Frontal cortex (tissue), 4 donors: Measurements from ENCODE around the gene FABP1. TPM values are rescaled to one million over a fixed set of nuclear protein-coding genes. Genes with fewer than 3 reads are reported as not detected.

Experiments
- DNase-seq, 2 donors: peaks; one replicate each; pipeline ENCODE4 v3.0.0; 2012; ENCODE audit warnings: low spot score in 2 of 2
- FAIRE-seq: peaks from 2 replicates; lab custom pipeline; 2012; peaks lifted over from hg19 to GRCh38; lab: Jason Lieb, UNC
- total RNA-seq: library from RNA; depleted of rRNA; stranded (reverse); fragments of >200 nt; gene quantifications from one replicate; pipeline ENCODE4 v1.2.3, GENCODE V29; 2014
- donor health status: control.
- donor health status: control.
- donor health status: control.

FABP1 gene
- total RNA-seq, 1 donor from 2014 or later = not detected

GRCh38 chr2:88139804-88140203 lies 11.9 kb upstream of the FABP1 start:
- FAIRE-seq = no peak

DNA sequence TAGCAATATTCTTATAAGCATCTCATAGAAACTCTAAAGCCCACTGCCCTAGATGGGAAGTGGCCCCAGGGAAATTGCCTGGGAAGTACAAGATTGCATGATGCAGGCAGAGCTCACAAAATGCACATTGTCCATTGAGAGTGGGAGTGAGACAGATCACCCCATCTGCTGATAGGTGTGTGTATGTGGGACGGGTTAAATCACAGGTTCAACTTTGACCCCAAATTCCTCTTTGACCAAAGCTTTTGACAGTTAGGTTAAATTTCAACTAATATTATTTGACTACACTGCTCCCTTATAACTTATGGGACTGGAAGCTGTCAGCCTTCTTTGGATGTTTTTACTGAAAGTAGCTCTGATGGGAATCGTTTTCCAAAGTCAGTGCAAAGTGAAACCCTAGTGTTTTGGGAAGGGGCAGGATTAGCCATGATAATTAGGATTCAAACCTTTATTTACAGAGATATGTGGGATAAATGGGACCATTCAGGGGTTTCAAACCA lies 11.4 kb upstream of the FABP1 start:
- FAIRE-seq = no peak

More at GRCh38 chr2:88139804-88140203, 11.9 kb upstream of the FABP1 start:
- no peak for DNase-seq

DNA sequence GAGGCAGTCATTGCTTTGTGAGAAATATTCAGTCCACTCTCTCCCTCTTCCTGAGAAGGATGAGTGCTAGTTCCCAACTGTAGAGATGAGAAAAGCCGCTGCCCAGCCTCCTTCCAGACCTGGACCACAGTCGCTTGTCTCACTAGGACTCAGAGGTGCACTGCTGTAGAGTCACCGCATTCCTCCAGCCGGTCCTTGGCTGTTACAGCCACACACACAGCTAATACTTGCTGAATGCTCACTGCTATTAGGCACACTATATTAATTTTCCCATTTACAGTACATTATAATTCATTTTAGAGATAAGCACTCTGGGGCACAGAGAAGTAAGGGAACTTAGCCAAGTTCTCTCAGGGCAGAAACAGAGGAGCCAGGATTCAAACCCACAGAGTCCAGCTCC lies 10.0 kb upstream of the FABP1 start:
- no peak for DNase-seq
- FAIRE-seq = no peak

More for the DNA sequence above, 11.4 kb upstream of the FABP1 start:
- no peak for DNase-seq

GRCh38 chr2:88136817-88137216 lies 9.0 kb upstream of the FABP1 start:
- FAIRE-seq (no peak), DNase-seq (no peak)

DNA sequence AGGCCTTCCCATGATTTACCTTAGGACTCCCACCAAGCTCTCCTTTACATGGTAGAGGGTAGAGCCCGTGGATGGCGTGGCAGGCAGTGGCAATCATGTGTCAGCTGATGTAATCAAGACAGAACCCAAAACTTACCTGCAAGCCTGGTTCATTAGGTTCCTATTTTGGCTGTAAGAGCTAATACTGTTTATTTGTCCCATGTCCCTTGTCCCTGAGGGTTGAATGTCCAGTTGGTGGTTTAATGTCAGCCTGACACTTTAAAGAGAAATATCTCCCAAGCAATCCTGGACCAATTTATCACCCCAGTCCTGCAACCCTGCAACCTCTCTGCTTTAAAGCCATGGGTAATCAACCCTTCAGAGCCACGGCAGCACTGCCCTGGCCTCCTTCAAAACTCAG lies 6.0 kb upstream of the FABP1 start:
- no peak for FAIRE-seq
- no peak for DNase-seq

- DNase-seq = no peak
- no peak for FAIRE-seq
Measured at GRCh38 chr2:88131999-88132368, 4.1 kb upstream of the FABP1 start.

DNA sequence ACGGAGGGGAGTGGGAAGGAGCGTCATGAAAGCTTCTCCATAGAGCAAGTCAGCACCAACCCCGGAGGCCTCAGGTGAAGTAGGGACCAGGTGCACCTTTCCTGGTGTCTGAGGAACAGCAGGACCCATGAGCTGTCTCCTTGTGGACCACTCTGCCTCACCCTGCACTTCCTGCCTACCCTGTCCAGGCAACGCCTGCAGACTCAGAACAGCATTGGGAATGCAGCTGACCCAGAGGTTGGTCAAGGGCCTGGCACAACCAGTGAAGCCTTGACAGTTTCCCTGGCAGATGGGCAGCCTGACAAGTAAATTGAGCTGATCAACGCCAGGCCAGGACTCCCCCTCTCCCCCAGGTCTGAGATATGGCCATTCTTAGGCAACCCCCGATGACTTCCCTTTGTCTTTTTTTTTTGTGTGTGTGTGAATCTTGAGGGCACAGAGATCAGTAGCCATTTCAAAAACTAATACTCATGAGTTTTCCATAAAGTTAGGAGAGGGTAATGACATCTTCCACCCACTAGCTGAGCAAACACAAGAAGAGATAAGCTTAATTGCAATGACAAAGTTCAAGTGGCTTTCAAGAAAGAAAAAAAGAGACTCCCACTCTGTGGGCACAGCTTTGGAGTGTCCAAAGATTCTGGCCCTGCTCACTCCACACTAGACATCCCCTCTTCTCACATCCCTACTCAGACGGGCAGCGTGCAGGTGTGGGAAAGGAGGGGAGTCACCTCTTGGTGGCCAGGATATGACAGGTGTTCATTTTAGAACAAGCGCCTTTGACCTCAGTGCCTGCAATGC lies 3.5 kb upstream of the FABP1 start:
- FAIRE-seq (no peak), DNase-seq (no peak)

DNA sequence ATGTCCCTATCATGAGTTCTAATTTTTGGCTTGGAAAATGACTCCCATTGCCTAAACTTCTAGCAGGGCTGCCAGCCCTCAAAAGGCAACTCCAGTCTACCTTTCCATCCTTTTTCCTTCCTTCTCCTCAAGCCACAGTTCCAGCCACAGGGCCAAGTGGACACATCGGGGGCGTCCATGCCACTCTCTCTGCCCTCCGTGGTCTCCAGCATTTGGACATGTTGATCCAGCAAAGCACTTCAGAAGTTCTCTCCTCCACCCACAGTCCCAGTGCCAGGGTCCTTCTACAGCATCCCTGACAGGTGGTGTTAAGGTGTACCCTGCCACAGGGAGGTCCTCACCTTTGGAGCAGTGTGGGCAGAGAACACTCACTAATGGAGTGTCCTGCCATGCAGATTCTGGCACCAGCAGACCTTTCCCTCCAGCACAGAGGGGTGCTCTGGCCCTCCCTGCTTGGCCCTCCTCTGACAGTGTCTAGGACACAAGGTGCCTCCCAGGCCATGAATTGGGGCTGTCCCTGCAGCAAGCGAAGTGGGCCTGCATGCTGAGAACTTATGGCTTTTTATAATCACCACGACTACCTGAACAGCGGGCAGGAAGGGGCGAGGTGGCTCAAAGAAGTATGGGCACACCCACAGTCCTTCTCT lies 1.6 kb upstream of the FABP1 start:
- FAIRE-seq = no peak
- no peak for DNase-seq

DNA sequence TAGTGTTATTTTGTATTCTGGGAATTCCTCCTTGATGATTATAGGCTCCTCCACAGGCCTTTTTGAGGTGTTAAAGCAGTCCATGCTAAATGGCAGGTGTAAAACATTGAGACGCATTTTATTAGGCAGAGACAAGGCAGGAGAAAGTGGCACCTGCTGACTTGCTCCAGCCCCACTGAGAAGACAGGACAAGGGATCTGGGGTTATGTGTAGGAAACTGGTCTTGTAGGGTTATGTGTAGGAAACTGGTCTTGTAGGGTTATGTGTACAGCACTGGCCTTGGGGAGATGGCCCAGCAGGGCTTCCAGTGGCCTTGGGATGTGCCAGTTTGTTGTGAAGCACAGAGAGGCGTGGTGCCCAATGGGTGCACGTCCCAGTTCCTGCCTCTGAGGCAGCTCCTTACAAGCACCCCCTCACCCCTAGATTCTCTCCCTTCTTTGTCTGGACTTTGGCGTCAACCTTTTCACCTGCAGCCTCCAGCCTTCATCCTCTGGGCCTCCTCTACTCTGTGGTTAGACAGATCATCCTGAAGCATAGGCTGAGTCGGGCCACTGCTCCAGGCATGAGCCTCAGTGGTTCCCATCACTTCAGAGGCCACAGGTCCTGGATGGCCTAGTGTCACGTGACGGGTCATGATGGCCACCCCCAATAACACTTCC lies 921 bp upstream of the FABP1 start:
- no peak for FAIRE-seq
- DNase-seq = no peak

GRCh38 chr2:88127638-88127887 lies 299 bp downstream of the FABP1 start:
- DNase-seq (no peak), FAIRE-seq (no peak)

GRCh38 chr2:88126772-88127637 lies 857 bp downstream of the FABP1 start:
- no peak for FAIRE-seq
- DNase-seq = no peak

GRCh38 chr2:88125924-88126771 lies 1.7 kb downstream of the FABP1 start:
- DNase-seq (no peak), FAIRE-seq (no peak)

GRCh38 chr2:88125344-88125923 lies 2.4 kb downstream of the FABP1 start:
- DNase-seq = no peak
- no peak for FAIRE-seq

GRCh38 chr2:88123975-88124917 lies 3.6 kb downstream of the FABP1 start:
- FAIRE-seq (no peak), DNase-seq (no peak)

DNA sequence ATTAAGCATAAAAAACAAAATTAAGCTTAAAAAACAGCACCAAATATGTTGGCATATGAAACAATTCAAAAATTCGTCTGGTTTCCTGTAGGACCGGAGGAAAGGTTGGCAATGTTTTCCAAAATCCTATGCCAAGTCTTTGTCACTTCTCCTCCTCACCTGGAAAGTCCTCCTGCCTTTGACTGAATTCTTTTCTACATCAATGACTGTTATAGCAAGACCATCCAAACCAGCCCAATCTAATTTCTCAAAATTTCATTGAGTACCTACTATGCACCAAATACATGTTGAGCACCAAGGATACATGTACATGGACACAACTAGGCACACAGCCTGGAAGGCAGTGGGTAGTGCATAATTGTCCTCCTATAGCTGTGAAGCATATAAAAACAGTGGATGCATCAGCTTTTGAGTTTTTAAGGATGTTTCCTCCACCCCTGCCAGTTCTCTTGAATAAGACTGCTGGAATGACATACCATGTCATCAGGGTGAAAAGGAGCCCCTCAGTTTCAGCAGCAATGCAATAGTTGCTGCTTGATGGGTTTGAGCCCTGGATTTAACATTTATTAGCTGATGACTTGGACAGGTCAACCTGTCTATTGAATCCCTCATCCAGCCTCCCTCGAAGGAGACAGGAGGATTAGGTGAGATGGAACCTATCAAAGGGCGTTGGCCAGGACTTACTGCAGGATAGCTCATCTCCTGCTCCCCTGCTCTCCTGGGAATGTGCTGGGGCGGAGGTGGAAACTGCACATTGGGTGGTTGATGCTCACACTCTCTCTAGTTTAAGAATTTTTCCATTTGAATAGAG lies 4.5 kb downstream of the FABP1 start:
- FAIRE-seq = no peak
- no peak for DNase-seq

GRCh38 chr2:88122141-88122884 lies 5.5 kb downstream of the FABP1 start:
- FAIRE-seq (no peak), DNase-seq (no peak)
